K562 (cell line): Measurements from ENCODE around the gene EIPR1. TPM values are rescaled to one million over a fixed set of nuclear protein-coding genes. Genes with fewer than 3 reads are reported as not detected.

Source experiments
- ATAC-seq: fragments of 200-7000 bp; cut with Tn5 transposase; 3 replicates; pipeline ENCODE4 v1.9.1; 2020; ENCODE audit warnings: moderate library complexity
- BruUV-seq: library from RNA; stranded (reverse); fragments of 400-500 nt; replicated peaks from 2 replicates; lab custom pipeline; 2021; lab: Mats Ljungman, UMichigan
- CTCF ChIA-PET: fragments of 300-600 bp; formaldehyde crosslinking; extraction: SDS; loops from one replicate; lab custom pipeline; 2021; ENCODE audit warnings: low intra/inter-chr PET ratio; lab: Yijun Ruan, JAX
- POLR2A ChIA-PET: fragments of 300-600, 350-650 bp; sonication (Branson Sonifier 250); formaldehyde crosslinking; extraction: SDS; loops from one replicate; lab custom pipeline; 2021; ENCODE audit warnings: antibody characterized with exemption, inconsistent platforms; lab: Yijun Ruan, JAX
- DNase-seq, 4 experiments: peaks; one replicate each; pipeline versions ENCODE4 v3.0.0 to v3.0.0-alpha.2; 2011 to 2018; ENCODE audit warnings: low spot score in 3 of 4, mixed read lengths in 3 of 4; ENCODE audit errors: extremely low read depth in 1 of 4
- FAIRE-seq: peaks from 2 replicates; lab custom pipeline; 2011; peaks lifted over from hg19 to GRCh38; lab: Jason Lieb, UNC
- H2AFZ ChIP-seq: 2 replicates; pipeline ENCODE4 v1.6.0; 2011; ENCODE audit warnings: low read depth, low read length, control low read depth, inconsistent platforms
- H3K27ac ChIP-seq: fragments of 200-600 bp; 3 replicates; pipeline ENCODE4 v1.8.0; 2011; ENCODE audit warnings: low read depth, mild to moderate bottlenecking, control low read depth, inconsistent platforms, low read length, moderate library complexity, mixed read lengths; ENCODE audit errors: extremely low read depth
- H3K27me3 ChIP-seq, 2 experiments: fragments of 300-600 bp in 1 of 2; 2 replicates in 1 of 2; 3 replicates in 1 of 2; pipeline versions ENCODE4 v1.6.0 to v1.8.0; 2011; ENCODE audit warnings: inconsistent platforms in 2 of 2, low read length in 2 of 2, mild to moderate bottlenecking in 1 of 2, mixed read lengths in 1 of 2, moderate library complexity in 1 of 2; ENCODE audit not compliant: control insufficient read depth in 2 of 2, insufficient read depth in 2 of 2
- H3K36me3 ChIP-seq: fragments of 300-600 bp; 3 replicates; pipeline ENCODE4 v1.8.0; 2011; ENCODE audit warnings: mild to moderate bottlenecking, low read length, inconsistent platforms; ENCODE audit not compliant: control insufficient read depth, insufficient read depth
- H3K4me1 ChIP-seq, 2 experiments: fragments of 200-600 bp in 1 of 2; replicated peaks in 1 of 2; 2 replicates in 1 of 2; 3 replicates in 1 of 2; pipeline versions ENCODE4 v1.5.1 to v1.8.0; 2011; ENCODE audit warnings: inconsistent platforms in 2 of 2, low read length in 2 of 2, mild to moderate bottlenecking in 1 of 2, mixed read lengths in 1 of 2, moderate library complexity in 1 of 2; ENCODE audit not compliant: control insufficient read depth in 2 of 2, insufficient read depth in 2 of 2
- H3K4me2 ChIP-seq: 2 replicates; pipeline ENCODE4 v1.6.1; 2011; ENCODE audit warnings: low read length, control low read depth, inconsistent platforms, mixed read lengths; ENCODE audit not compliant: insufficient read depth
- H3K4me3 ChIP-seq: fragments of 200-600 bp; sonication (generic), shearing (Covaris generic); 2 replicates; pipeline ENCODE4 v1.5.1; 2016; ENCODE audit warnings: control low read depth, inconsistent platforms
- H3K79me2 ChIP-seq: fragments of 200-600 bp; 3 replicates; pipeline ENCODE4 v1.8.0; 2011; ENCODE audit warnings: low read length, inconsistent platforms; ENCODE audit not compliant: control insufficient read depth, insufficient read depth
- H3K9ac ChIP-seq, 2 experiments: 2 replicates each; pipeline versions ENCODE4 v1.6.0 to v1.6.1; 2011; ENCODE audit warnings: low read depth in 2 of 2, low read length in 2 of 2, control low read depth in 1 of 2, inconsistent platforms in 1 of 2, mild to moderate bottlenecking in 1 of 2, mixed read lengths in 1 of 2; ENCODE audit not compliant: insufficient read depth in 1 of 2
- H3K9me1 ChIP-seq: one replicate; pipeline ENCODE4 v1.6.0; 2011; ENCODE audit warnings: inconsistent platforms, mild to moderate bottlenecking, low read length, moderate library complexity; ENCODE audit not compliant: control insufficient read depth, insufficient read depth
- H3K9me3 ChIP-seq: replicated peaks from 2 replicates; pipeline ENCODE4 v1.5.1; 2011; ENCODE audit warnings: low read depth, low read length, inconsistent platforms; ENCODE audit not compliant: control insufficient read depth, insufficient read depth
- H4K20me1 ChIP-seq: replicated peaks from 2 replicates; pipeline ENCODE4 v1.6.1; 2011; ENCODE audit warnings: low read length, inconsistent platforms, mixed read lengths; ENCODE audit not compliant: control insufficient read depth, insufficient read depth
- BCOR ChIP-seq: fragments of 450-650 bp; IDR thresholded peaks from 2 replicates; pipeline ENCODE4 v1.6.1; 2016
- DLX4 ChIP-seq: fragments of 250-450 bp; sonication (Bioruptor Pico); IDR thresholded peaks from 2 replicates; pipeline ENCODE4 v1.6.1; 2021; ENCODE audit warnings: mild to moderate bottlenecking
- E2F3 ChIP-seq: fragments of 250-450 bp; sonication (Bioruptor Pico); IDR thresholded peaks from 2 replicates; pipeline ENCODE4 v1.4.0; 2020; ENCODE audit warnings: mild to moderate bottlenecking
- E2F5 ChIP-seq: sonication (generic); formaldehyde crosslinking; IDR thresholded peaks from 2 replicates; pipeline ENCODE4 v1.8.0; 2022; ENCODE audit warnings: mild to moderate bottlenecking, missing genetic modification reagents
- MCM5 ChIP-seq: fragments of 450-650 bp; IDR thresholded peaks from 2 replicates; pipeline ENCODE4 v1.6.1; 2016; ENCODE audit warnings: low read depth
- PRDM10 ChIP-seq: fragments of 450-650 bp; IDR thresholded peaks from 2 replicates; pipeline ENCODE4 v1.6.1; 2018; ENCODE audit not compliant: partially characterized antibody
- RREB1 ChIP-seq: fragments of 250-450 bp; sonication (Bioruptor Pico); IDR thresholded peaks from 2 replicates; pipeline ENCODE4 v1.4.0; 2020
- SIN3B ChIP-seq: fragments of 450-650 bp; IDR thresholded peaks from 2 replicates; pipeline ENCODE4 v1.6.1; 2017; ENCODE audit warnings: low read depth, mild to moderate bottlenecking, moderate library complexity
- SP1 ChIP-seq: sonication (generic); formaldehyde crosslinking; IDR thresholded peaks from 2 replicates; pipeline ENCODE4 v1.8.1; 2022; ENCODE audit warnings: mild to moderate bottlenecking, missing genetic modification reagents
- SP2 ChIP-seq: IDR thresholded peaks from 2 replicates; pipeline ENCODE4 v1.6.1; 2011; ENCODE audit warnings: mild to moderate bottlenecking, low read depth, low read length, moderate library complexity; ENCODE audit not compliant: poor library complexity, severe bottlenecking; ENCODE audit errors: extremely low read depth
- ZNF124 ChIP-seq: sonication (generic); formaldehyde crosslinking; IDR thresholded peaks from 2 replicates; pipeline ENCODE4 v1.8.1; 2022; ENCODE audit warnings: missing genetic modification reagents
- ZNF224 ChIP-seq: sonication (generic); formaldehyde crosslinking; IDR thresholded peaks from 2 replicates; pipeline ENCODE4 v1.8.0; 2022; ENCODE audit warnings: mild to moderate bottlenecking, missing genetic modification reagents
- ZNF445 ChIP-seq: fragments of 250-450 bp; sonication (Bioruptor Pico); IDR thresholded peaks from 2 replicates; pipeline ENCODE4 v1.4.0; 2020; ENCODE audit warnings: low read depth, mild to moderate bottlenecking, moderate library complexity
- WGBS: fragments of 100-300 bp; shearing (Covaris generic); methylation state at CpG from one replicate; pipeline ENCODE4 v1.1.6; 2016; ENCODE audit warnings: low coverage, mixed read lengths; ENCODE audit not compliant: insufficient coverage; ENCODE audit errors: missing lambda C conversion rate; 5-methylcytosine and 5-hydroxymethylcytosine counted together
- in situ Hi-C: fragments of 300-500 bp; cut with MboI; formaldehyde crosslinking; loops from 4 replicates; pipeline ENCODE4 v1.15.0; 2018; ENCODE audit warnings: inconsistent platforms, mixed read lengths
- intact Hi-C: fragments of 100-400 bp; cut with micrococcal nuclease; formaldehyde crosslinking; loops from 2 replicates; pipeline ENCODE4 v1.14.2; 2022
- polyA plus RNA-seq, 8 experiments: library from polyadenylated mRNA; depleted of rRNA in 4 of 8; stranded (reverse) in 5 of 8; unstranded in 3 of 8; fragments of >200 nt; fragmentation: Nextera tagmentation in 2 of 8; fragmentation: Illumina TruSeq in 1 of 8; extraction: Ambion mirVana in 2 of 8; extraction: Trizol in 1 of 8; gene quantifications; 2 replicates each; pipeline versions ENCODE4 v1.2.1 to v1.2.3, GENCODE V29; 2011 to 2014; ENCODE audit warnings: inconsistent platforms in 1 of 8, missing spikeins in 1 of 8
- total RNA-seq, 7 experiments: library from RNA; depleted of rRNA in 6 of 7; stranded (reverse); fragments of >200 nt in 6 of 7; fragmentation: Illumina TruSeq in 2 of 7; extraction: Trizol in 2 of 7; gene quantifications; 2 replicates each; pipeline versions ENCODE4 v1.2.1 to v1.2.3, GENCODE V29; 2011 to 2021; ENCODE audit warnings: low replicate concordance in 1 of 7

Gene EIPR1
- total and polyA plus RNA-seq, 9 of the 15 experiments (the other 6 are each of a cell fraction or from before 2014, with no cell fraction given), result 19.9 to 54.4 (median 35.9) TPM

- Histone ChIP-seq H4K20me1 (no peaks in the 10 kb centered on the region; the same call in 1 of the 2 replicates), H3K27ac (no peak overlapping the region), H2AFZ (no peak overlapping the region), H3K4me1 (peaks cover 4 to 6% of the 10 kb centered on the region in 2 experiments; a peak in 3 of 5 replicates), H3K36me3 (peaks cover 88% of the 10 kb centered on the region), H3K79me2 (no peaks in the 10 kb centered on the region), H3K9ac (no peak overlapping the region), H3K4me2 (no peak overlapping the region), H3K9me1 (no peaks in the 10 kb centered on the region), H3K9me3 (no peaks in the 10 kb centered on the region), H3K4me3 (no peak overlapping the region), H3K27me3 (no peaks in the 10 kb centered on the region)
- 85% methylated on average over 6 of the region's 6 CpGs for WGBS
- CTCF ChIA-PET, result no interaction called here
- BruUV-seq, result no TSS peak
- in situ Hi-C loops (loop anchor here (10.0 kb wide), 1 partner anchor 228 kb away; the partner anchor contains the start of gene ALLC), intact Hi-C loops (no loop called here)
- ATAC-seq (no peak), DNase-seq (no peak), FAIRE-seq (no peak)
- POLR2A ChIA-PET, result interaction anchor here (0.6 to 1.3 kb wide), 4 partner anchors 15 to 77 kb away, joined by 3 to 4 read pairs (median 3); no protein-coding TSS in a partner anchor
- TF ChIP-seq RREB1 (no peak), E2F3 (CRISPR knock-in tag) (no peak), SP2 (no peak), E2F5 (CRISPR knock-in tag) (no peak), ZNF124 (CRISPR knock-in tag) (no peak), MCM5 (no peak), BCOR (no peak), ZNF224 (CRISPR knock-in tag) (no peak), ZNF445 (no peak), SIN3B (no peak), PRDM10 (no peak), SP1 (CRISPR knock-in tag) (no peak), DLX4 (CRISPR knock-in tag) (no peak)
Observed at GRCh38 chr2:3427272-3427671, 49.7 kb upstream of the EIPR1 start.
